Gastrocnemius medialis (tissue), 4 donors: ENCODE results near the gene ZC3H7B.

Experiments
- CTCF ChIP-seq, 5 experiments: fragments of 450-650 bp in 3 of 5; fragments of 200-600 bp in 2 of 5; sonication (generic) in 2 of 5; IDR thresholded peaks in 4 of 5; conservative IDR thresholded peaks in 1 of 5; 1 replicate in 4 of 5; 2 replicates in 1 of 5; pipeline ENCODE4 v1.5.1; 2016 to 2019; ENCODE audit warnings: antibody characterized with exemption in 5 of 5, mild to moderate bottlenecking in 3 of 5, moderate library complexity in 3 of 5
- POLR2A ChIP-seq, 2 donors: fragments of 450-650 bp; IDR thresholded peaks; one replicate each; pipeline ENCODE4 v1.6.1; 2017; ENCODE audit warnings: antibody characterized with exemption in 2 of 2, mild to moderate bottlenecking in 2 of 2, moderate library complexity in 2 of 2

GRCh38 chr22:41355895-41356294 lies 54.6 kb downstream of the ZC3H7B start:
- no peak for TF ChIP-seq CTCF (IDR thresholded peaks at IDR 0.05 in 4 of 5, conservative IDR thresholded peaks at IDR 0.05 in 1 of 5)
- TF ChIP-seq POLR2A (IDR thresholded peaks at IDR 0.05): no peak
